ENCODE measurements around the gene SEMA4A.

Gene SEMA4A

DNA sequence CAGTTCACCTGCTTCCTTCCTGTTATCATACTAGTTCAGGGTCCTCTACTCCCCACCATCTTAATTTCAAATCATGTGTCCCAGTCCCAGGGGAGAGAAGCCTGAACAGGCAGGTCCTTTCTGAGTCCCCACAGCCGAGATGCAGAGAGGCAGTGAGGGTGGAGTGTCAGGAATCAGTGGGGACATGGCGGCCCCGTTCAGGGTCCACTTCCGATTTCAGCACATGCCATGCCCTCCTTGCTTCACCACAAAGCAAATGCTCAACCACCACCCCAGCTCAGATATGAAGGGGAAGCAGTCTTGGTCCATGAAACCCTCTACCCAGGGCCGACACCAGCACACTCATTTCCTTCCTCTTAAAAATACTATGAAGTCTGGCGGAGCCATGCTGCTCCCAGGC is 5.2 kb upstream of the SEMA4A start:
- TF ChIP-seq CTCF (IDR thresholded peaks at IDR 0.05; ENCODE audit: control extremely low read depth, extremely low read depth, low read depth, missing control alignments): no peak
- DNase-seq (ENCODE audit: extremely low spot score): no peak
- CTCF ChIA-PET: interaction anchor here (0.9 to 18.1 kb wide), 18 partner anchors 10 to 174 kb away, joined by 3 to 306 read pairs (median 4); partner anchors contain the start of gene SLC25A44
- POLR2A ChIA-PET: interaction anchor here (1.3 kb wide), 1 partner anchor 51 kb away, joined by 5 read pairs; no protein-coding TSS in a partner anchor

DNA sequence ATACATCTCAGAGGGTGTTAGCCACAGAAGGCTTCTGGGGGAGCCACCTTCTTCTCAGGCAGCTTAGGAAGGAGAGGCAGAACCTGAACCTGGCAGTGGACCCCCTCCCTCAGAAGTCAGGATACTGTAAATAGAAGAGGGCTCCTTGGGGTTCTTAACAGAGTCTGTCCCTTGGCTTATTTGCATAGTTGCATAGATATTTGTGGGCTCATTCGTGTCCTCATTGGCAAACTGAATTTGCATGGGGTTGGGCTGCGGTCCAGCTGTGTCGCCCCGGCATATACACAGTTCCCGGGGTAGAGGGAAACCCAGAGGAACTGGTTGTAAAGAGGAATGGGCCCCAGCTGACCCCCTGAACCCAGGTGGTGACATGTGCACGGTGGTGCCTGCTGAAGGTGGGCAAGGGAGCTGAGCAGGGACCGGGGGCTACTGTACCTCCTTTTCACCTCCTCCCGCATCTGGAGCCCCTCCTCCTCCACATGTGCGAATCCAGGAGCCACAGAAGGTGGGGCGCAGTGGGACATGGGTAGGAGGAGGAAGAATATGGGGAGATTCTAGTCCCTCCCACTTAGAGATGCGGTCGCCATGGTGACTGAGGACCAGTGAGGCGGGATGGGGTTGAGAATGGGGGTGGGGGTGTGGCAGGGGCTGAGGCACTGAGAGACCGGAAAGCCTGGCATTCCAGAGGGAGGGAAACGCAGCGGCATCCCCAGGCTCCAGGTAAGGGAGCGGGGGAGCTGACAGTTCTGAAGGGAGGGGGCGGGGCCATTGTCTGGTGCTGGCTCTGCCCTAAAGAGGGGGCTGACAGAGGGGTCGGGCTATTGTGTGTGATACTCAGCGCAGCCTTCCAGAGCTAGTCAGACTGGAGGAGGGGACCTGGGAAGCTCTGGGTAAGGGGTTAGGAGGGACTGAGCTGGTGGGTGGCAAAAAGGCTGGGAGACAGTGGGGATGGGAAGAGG is 3.7 kb upstream of the SEMA4A start:
- DNase-seq (ENCODE audit: extremely low spot score): peak; percentile 73
- ChIA-PET POLR2A (interaction anchor here (0.6 kb wide), 1 partner anchor 76 kb away, joined by 3 read pairs; no protein-coding TSS in a partner anchor), CTCF (interaction anchor here (0.9 to 18.1 kb wide), 15 partner anchors 9 to 169 kb away, joined by 3 to 306 read pairs (median 8); partner anchors contain the start of gene SLC25A44)

DNA sequence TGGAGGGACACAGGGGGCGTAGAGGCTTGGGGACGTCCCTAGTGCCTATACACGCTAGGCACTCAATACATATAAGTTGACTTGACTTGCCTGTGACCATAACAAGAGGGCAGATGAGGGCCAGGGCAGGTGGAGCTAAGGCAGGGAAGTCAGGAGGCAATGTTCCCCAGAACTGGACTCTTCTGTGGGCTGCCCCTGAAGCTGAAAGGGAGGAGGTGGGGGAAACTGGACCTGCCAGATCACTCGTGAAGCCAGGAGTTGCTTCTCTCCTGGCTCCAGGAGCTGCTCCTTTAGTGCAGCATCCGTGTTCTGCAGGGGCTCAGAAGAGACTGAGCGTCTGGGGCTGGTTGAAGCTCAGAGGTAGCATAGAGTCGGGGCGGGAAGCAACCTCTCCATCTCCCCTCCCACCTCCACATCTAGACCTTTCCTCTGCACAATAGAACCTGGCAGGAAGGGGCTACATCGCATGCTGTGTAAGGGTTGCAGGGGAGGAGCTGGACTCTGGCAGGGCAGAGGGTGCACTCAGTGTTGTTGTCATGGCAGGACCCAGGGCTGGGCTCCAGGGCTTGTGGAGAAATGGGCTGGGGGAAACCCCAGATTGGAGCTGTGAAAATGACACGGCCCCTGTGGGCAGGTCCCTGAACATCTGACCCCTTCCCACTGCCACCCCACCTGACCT is 2.9 kb upstream of the SEMA4A start:
- no peak for DNase-seq (ENCODE audit: extremely low spot score)
- TF ChIP-seq CTCF (IDR thresholded peaks at IDR 0.05; ENCODE audit: control extremely low read depth, extremely low read depth, low read depth, missing control alignments): no peak
- ChIA-PET CTCF (interaction anchor here (0.8 to 18.1 kb wide), 15 partner anchors 9 to 354 kb away, joined by 3 to 306 read pairs (median 6); partner anchors contain the start of gene SLC25A44), POLR2A (interaction anchor here (0.6 to 1.7 kb wide), 3 partner anchors 25 to 75 kb away, joined by 3 to 7 read pairs (median 3); partner anchors contain the start of gene PMF1)

More for the DNA sequence above, 3.7 kb upstream of the SEMA4A start:
- TF ChIP-seq CTCF (IDR thresholded peaks at IDR 0.05; ENCODE audit: control extremely low read depth, extremely low read depth, low read depth, missing control alignments): no peak

- POLR2A ChIA-PET: interaction anchor here (0.6 to 1.7 kb wide), 5 partner anchors 18 to 74 kb away, joined by 3 to 7 read pairs (median 4); partner anchors contain the start of gene PMF1
- CTCF ChIA-PET: interaction anchor here (0.8 to 18.1 kb wide), 18 partner anchors 10 to 354 kb away, joined by 3 to 306 read pairs (median 4); partner anchors contain the start of gene SLC25A44
Measured at GRCh38 chr1:156151093-156151688, 2.2 kb upstream of the SEMA4A start.

DNA sequence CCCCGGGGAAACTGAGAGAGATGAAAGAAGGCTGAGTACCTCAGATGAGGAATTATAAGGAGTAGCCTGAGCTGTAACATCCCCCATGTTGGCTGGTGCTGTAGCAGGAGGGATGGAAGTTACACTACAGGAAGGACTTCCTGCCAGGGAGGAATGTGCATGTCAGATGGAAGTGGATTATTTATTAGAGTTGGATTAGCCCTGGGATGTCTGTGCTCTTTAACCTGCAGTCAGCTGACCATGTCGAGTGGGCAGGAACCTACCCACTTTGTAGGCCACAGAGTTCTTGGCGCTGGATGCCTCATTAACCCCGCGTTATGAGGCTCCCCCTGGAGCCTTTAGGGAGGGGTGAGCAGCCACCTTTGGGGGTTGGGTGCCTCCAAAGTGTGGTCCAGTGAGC is 757 bp upstream of the SEMA4A start:
- no peak for DNase-seq (ENCODE audit: extremely low spot score)
- ChIA-PET CTCF (interaction anchor here (1.3 to 18.1 kb wide), 4 partner anchors 10 to 72 kb away, joined by 4 to 306 read pairs (median 10); partner anchors contain the start of gene SLC25A44), POLR2A (no interaction called here)

More at GRCh38 chr1:156151093-156151688, 2.2 kb upstream of the SEMA4A start:
- no peak for TF ChIP-seq CTCF (IDR thresholded peaks at IDR 0.05; ENCODE audit: control extremely low read depth, extremely low read depth, low read depth, missing control alignments)
- DNase-seq (ENCODE audit: extremely low spot score): no peak

More for the DNA sequence above, 757 bp upstream of the SEMA4A start:
- no peak for TF ChIP-seq CTCF (IDR thresholded peaks at IDR 0.05; ENCODE audit: control extremely low read depth, extremely low read depth, low read depth, missing control alignments)
